GM08714 (cell line): ENCODE results near the gene NME1.

Experiments
- H3K4me3 ChIP-seq: fragments of 200-500 bp; sonication (Bioruptor generic); 2 replicates; pipeline ENCODE4 v1.5.1; 2014; ENCODE audit warnings: mild to moderate bottlenecking, low read length, inconsistent platforms
- ZNF274 ChIP-seq: IDR thresholded peaks from 2 replicates; pipeline ENCODE4 v1.6.1; 2012; ENCODE audit warnings: mild to moderate bottlenecking, low read depth, low read length

The NME1 gene

GRCh38 chr17:51124640-51125503 is 28.5 kb upstream of the NME1 start:
- no peak for TF ChIP-seq ZNF274
- H3K4me3 ChIP-seq, result no peak overlapping the region

- TF ChIP-seq ZNF274, result no peak
- no peak overlapping the region for H3K4me3 ChIP-seq
Observed at GRCh38 chr17:51128076-51128475, 25.3 kb upstream of the NME1 start.

- H3K4me3 ChIP-seq, result no peak overlapping the region
- TF ChIP-seq ZNF274, result no peak
Observed at GRCh38 chr17:51132964-51133319, 20.4 kb upstream of the NME1 start.

- no peak for TF ChIP-seq ZNF274
- H3K4me3 ChIP-seq, result no peak overlapping the region
Observed at GRCh38 chr17:51133365-51133764, 20.0 kb upstream of the NME1 start.

GRCh38 chr17:51135956-51136355 is 17.4 kb upstream of the NME1 start:
- H3K4me3 ChIP-seq, result no peak overlapping the region
- no peak for TF ChIP-seq ZNF274

- no peak for TF ChIP-seq ZNF274
- no peak overlapping the region for H3K4me3 ChIP-seq
Observed at GRCh38 chr17:51142597-51142996, 10.8 kb upstream of the NME1 start.

- TF ChIP-seq ZNF274, result no peak
Observed at GRCh38 chr17:51144266-51145022, 8.9 kb upstream of the NME1 start.

GRCh38 chr17:51147650-51148049 is 5.7 kb upstream of the NME1 start:
- H3K4me3 ChIP-seq, result no peak overlapping the region
- TF ChIP-seq ZNF274, result no peak

More at GRCh38 chr17:51144266-51145022, 8.9 kb upstream of the NME1 start:
- no peak overlapping the region for H3K4me3 ChIP-seq

- no peak for TF ChIP-seq ZNF274
Observed at GRCh38 chr17:51149163-51149562, 4.2 kb upstream of the NME1 start.

GRCh38 chr17:51150932-51151331 is 2.4 kb upstream of the NME1 start:
- no peak overlapping the region for H3K4me3 ChIP-seq
- no peak for TF ChIP-seq ZNF274

More at GRCh38 chr17:51149163-51149562, 4.2 kb upstream of the NME1 start:
- H3K4me3 ChIP-seq, result no peak overlapping the region

GRCh38 chr17:51152766-51153209 is 571 bp upstream of the NME1 start:
- peak overlapping the region; percentile 66 for H3K4me3 ChIP-seq
- TF ChIP-seq ZNF274, result no peak

- peak overlapping the region; percentile 97 for H3K4me3 ChIP-seq
- no peak for TF ChIP-seq ZNF274
Observed at GRCh38 chr17:51154176-51154575, 817 bp downstream of the NME1 start.

- TF ChIP-seq ZNF274, result no peak
- H3K4me3 ChIP-seq, result no peak overlapping the region
Observed at GRCh38 chr17:51155416-51155815, 2.1 kb downstream of the NME1 start.

- no peak overlapping the region for H3K4me3 ChIP-seq
- no peak for TF ChIP-seq ZNF274
Observed at GRCh38 chr17:51159604-51160003, 6.2 kb downstream of the NME1 start.

GRCh38 chr17:51161541-51161940 is 8.2 kb downstream of the NME1 start:
- TF ChIP-seq ZNF274, result no peak
- H3K4me3 ChIP-seq, result no peak overlapping the region
